ENCODE data around the gene TOLLIP. TPM values are rescaled to one million over a fixed set of nuclear protein-coding genes. Genes with fewer than 3 reads are reported as not detected.

The TOLLIP gene
- total and polyA plus RNA-seq, 2 of the 8 experiments (the other 6 are each of a cell fraction or from before 2014, with no cell fraction given): 23.7 to 34.7 TPM

DNA sequence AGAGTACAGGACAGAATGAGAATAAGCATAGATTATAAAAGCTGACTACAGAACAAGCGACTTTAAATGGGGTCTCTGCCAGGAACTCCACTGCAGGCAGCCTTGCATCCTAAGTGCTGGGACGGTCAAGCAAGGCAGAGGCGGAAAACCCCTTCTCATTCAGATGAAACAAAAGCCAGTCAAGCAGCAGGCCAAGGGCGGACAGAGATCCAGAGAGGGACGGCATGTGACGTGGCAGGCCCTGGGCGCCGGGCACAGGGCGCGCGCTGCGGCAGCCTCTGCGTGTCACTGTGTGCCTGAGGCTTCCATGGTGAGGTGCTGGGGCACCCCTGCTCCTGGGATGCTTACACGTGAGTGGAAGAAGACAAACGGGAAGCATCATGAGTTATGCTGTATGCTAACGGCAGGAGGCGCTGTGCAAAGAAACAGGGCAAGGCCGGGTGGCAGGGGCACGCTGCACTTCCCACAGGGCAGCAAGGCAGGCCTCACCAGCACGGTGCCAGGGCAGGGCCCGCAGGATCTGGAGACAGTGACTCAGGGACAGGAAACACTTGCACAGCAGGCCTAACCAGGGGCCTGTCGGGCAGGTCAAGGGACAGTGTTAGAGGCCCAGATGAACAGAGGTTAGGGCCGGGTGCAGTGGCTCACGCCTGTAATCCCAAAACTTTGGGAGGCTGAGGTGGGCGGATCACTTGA, 6.2 kb downstream of the TOLLIP start:
- H3K23me2 ChIP-seq (ENCODE audit: low read depth, low read length): no peaks in the 10 kb centered on the region
- no peak overlapping the region for H2BK12ac ChIP-seq (ENCODE audit: low read depth, low read length)
- whole genome bisulfite sequencing, 2 experiments (ENCODE audit: extremely low coverage in 1 of 2, insufficient coverage in 1 of 2, insufficient read length in 1 of 2, insufficient replicate concordance in 2 of 2, low coverage in 1 of 2, low lambda C conversion rate in 2 of 2, missing lambda C conversion rate in 1 of 2): 70% methylated on average over 24 of the region's 25 CpGs; no CpG with 5 or more reads in 1 of the 2 experiments
- no peak overlapping the region for H4K91ac ChIP-seq (replicated peaks; ENCODE audit: insufficient read length, low read length)
- no peak overlapping the region for H2BK15ac ChIP-seq (ENCODE audit: low read length)
- no peaks in the 10 kb centered on the region for H3K36me3 ChIP-seq (ENCODE audit: control insufficient read depth in 2 of 4, insufficient read depth in 4 of 4, low read length in 3 of 4)
- no peak overlapping the region for H4K5ac ChIP-seq (ENCODE audit: insufficient read length, low read depth, low read length)
- H3K79me1 ChIP-seq (ENCODE audit: low read depth, low read length): peaks cover 22% of the 10 kb centered on the region
- H3K4me3 ChIP-seq (ENCODE audit: extremely low read depth in 1 of 4, insufficient read depth in 2 of 4, low read depth in 3 of 4, low read length in 4 of 4): no peak overlapping the region
- H4K20me1 ChIP-seq (replicated peaks in 1 of 2; ENCODE audit: control insufficient read depth in 1 of 2, insufficient read depth in 2 of 2, low read length in 2 of 2): peaks cover 12 to 35% of the 10 kb centered on the region in 2 experiments
- no peak overlapping the region for H3K4ac ChIP-seq (replicated peaks; ENCODE audit: insufficient read length, low read depth, low read length)
- FAIRE-seq (no peak), DNase-seq (ENCODE audit: low read depth in 1 of 2, low spot score in 2 of 2) (peak in 1 of 2 experiments; percentile 83)
- no peak overlapping the region for H2AFZ ChIP-seq (ENCODE audit: low read length)
- TF ChIP-seq, protein P1, sequence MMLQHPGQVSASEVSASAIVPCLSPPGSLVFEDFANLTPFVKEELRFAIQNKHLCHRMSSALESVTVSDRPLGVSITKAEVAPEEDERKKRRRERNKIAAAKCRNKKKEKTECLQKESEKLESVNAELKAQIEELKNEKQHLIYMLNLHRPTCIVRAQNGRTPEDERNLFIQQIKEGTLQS (IDR thresholded peaks at IDR 0.05; ENCODE audit: insufficient read depth, low read depth, low read length): no peak
- TF ChIP-seq GABPA (IDR thresholded peaks at IDR 0.05; ENCODE audit: borderline replicate concordance, insufficient read depth, low read length) (peak; percentile 49; the same call in 1 of the 2 replicates), TEAD4 (IDR thresholded peaks at IDR 0.05; ENCODE audit: low read depth, low read length) (peak; percentile 21; the same call in 1 of the 2 replicates), EGR1 (IDR thresholded peaks at IDR 0.05; ENCODE audit: borderline replicate concordance, low read depth, low read length) (no peak), CTCF (IDR thresholded peaks at IDR 0.05; ENCODE audit: control extremely low read depth in 1 of 3, insufficient read depth in 1 of 3, low read depth in 1 of 3, low read length in 3 of 3) (peak; percentile 55 to 81 (median 79)), RAD21 (IDR thresholded peaks at IDR 0.05 in 1 of 2, conservative IDR thresholded peaks at IDR 0.05 in 1 of 2; ENCODE audit: low read depth in 2 of 2, low read length in 2 of 2) (peak; percentile 44 to 55; a peak in 3 of 4 replicates), RFX5 (IDR thresholded peaks at IDR 0.05; ENCODE audit: borderline replicate concordance, low read depth, low read length) (no peak)
- TF ChIP-seq, protein P2, sequence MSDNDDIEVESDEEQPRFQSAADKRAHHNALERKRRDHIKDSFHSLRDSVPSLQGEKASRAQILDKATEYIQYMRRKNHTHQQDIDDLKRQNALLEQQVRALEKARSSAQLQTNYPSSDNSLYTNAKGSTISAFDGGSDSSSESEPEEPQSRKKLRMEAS (IDR thresholded peaks at IDR 0.05): peak; percentile 46; the same call in 1 of the 2 replicates
- no peak overlapping the region for H3K18ac ChIP-seq (ENCODE audit: extremely low read depth, low read length)
- CTCF ChIA-PET (ENCODE audit: partially characterized antibody): interaction anchor here (0.7 to 3.8 kb wide), 7 partner anchors 11 to 911 kb away, joined by 3 to 18 read pairs (median 4); no protein-coding TSS in a partner anchor
- no peak overlapping the region for H2BK5ac ChIP-seq (ENCODE audit: low read depth, low read length)
- H3K4me2 ChIP-seq (ENCODE audit: insufficient read depth in 1 of 2, low read depth in 2 of 2, low read length in 2 of 2): peak overlapping the region in 1 of 2 experiments; percentile 40; a peak in 1 of 4 replicates
- no peak overlapping the region for H3K23ac ChIP-seq (ENCODE audit: insufficient read length)
- H3K4me1 ChIP-seq (replicated peaks in 1 of 4; ENCODE audit: control insufficient read depth in 3 of 4, insufficient read depth in 4 of 4, low read length in 3 of 4): peaks cover 0 to 9% (median 0%) of the 10 kb centered on the region in 4 experiments; a peak in 3 of 7 replicates
- no peak overlapping the region; the same call in none of the 2 replicates for H4K8ac ChIP-seq (ENCODE audit: extremely low read depth, insufficient read depth, low read length)
- peaks cover 3 to 75% of the 10 kb centered on the region in 2 experiments; a peak in 3 of 4 replicates for H3K79me2 ChIP-seq (ENCODE audit: control insufficient read depth in 1 of 2, insufficient read depth in 2 of 2, low read length in 2 of 2)
- no peak overlapping the region for H2BK120ac ChIP-seq (replicated peaks; ENCODE audit: low read depth, low read length)
- H2BK20ac ChIP-seq (ENCODE audit: low read length): no peak overlapping the region
- no peak overlapping the region for H3K9ac ChIP-seq (replicated peaks in 1 of 4; ENCODE audit: extremely low read depth in 1 of 4, low read depth in 3 of 4, low read length in 3 of 4)
- POLR2A ChIA-PET (ENCODE audit: partially characterized antibody): no interaction called here
- H3K56ac ChIP-seq (replicated peaks; ENCODE audit: insufficient read length, low read depth, low read length): no peak overlapping the region
- no peak overlapping the region for H3K14ac ChIP-seq (ENCODE audit: insufficient read length)
- no peak overlapping the region for H2AK5ac ChIP-seq (ENCODE audit: low read depth, low read length)
- H3K9me3 ChIP-seq (ENCODE audit: insufficient read depth in 2 of 2, low read depth in 1 of 2, low read length in 1 of 2): no peaks in the 10 kb centered on the region
- H3K27ac ChIP-seq (ENCODE audit: low read depth, low read length): no peak overlapping the region
- no peaks in the 10 kb centered on the region for H3K27me3 ChIP-seq (replicated peaks in 1 of 4; ENCODE audit: control insufficient read depth in 3 of 4, extremely low read depth in 1 of 4, insufficient read depth in 3 of 4, low read length in 3 of 4)
